Calu3 (cell line): ENCODE results near the gene OLIG1. TPM values are rescaled to one million over a fixed set of nuclear protein-coding genes. Genes with fewer than 3 reads are reported as not detected.

Experiments
- BruUV-seq: library from RNA; stranded (reverse); fragments of 400-500 nt; replicated peaks from 2 replicates; lab custom pipeline; 2021; lab: Mats Ljungman, UMichigan
- CTCF ChIA-PET: fragments of 300-600 bp; sonication (Branson Sonifier 250); formaldehyde crosslinking; loops from one replicate; lab custom pipeline; 2022; ENCODE audit warnings: antibody characterized with exemption; lab: Charles Lee
- DNase-seq: peaks from one replicate; pipeline ENCODE4 v3.0.0; 2022
- H3K27ac Mint-ChIP-seq: one replicate; pipeline ENCODE4 v1.8.0; 2022; ENCODE audit warnings: mixed read lengths; ENCODE audit not compliant: unreplicated experiment
- H3K27me3 Mint-ChIP-seq: one replicate; pipeline ENCODE4 v1.8.0; 2022; ENCODE audit warnings: mixed read lengths; ENCODE audit not compliant: unreplicated experiment
- H3K36me3 Mint-ChIP-seq: one replicate; pipeline ENCODE4 v1.8.0; 2022; ENCODE audit warnings: mild to moderate bottlenecking, moderate library complexity, mixed read lengths; ENCODE audit not compliant: insufficient read depth, unreplicated experiment
- H3K4me1 Mint-ChIP-seq: one replicate; pipeline ENCODE4 v1.8.0; 2022; ENCODE audit warnings: mild to moderate bottlenecking, low read depth, mixed read lengths; ENCODE audit not compliant: unreplicated experiment
- H3K4me3 Mint-ChIP-seq: one replicate; pipeline ENCODE4 v1.8.0; 2022; ENCODE audit warnings: mild to moderate bottlenecking, low read depth, moderate library complexity, mixed read lengths; ENCODE audit not compliant: unreplicated experiment
- H3K9me3 Mint-ChIP-seq: one replicate; pipeline ENCODE4 v1.8.0; 2022; ENCODE audit warnings: low read depth, mixed read lengths; ENCODE audit not compliant: unreplicated experiment
- CTCF ChIP-seq: fragments of 200-600 bp; IDR thresholded peaks from one replicate; pipeline ENCODE4 v1.8.0; 2022; ENCODE audit warnings: antibody characterized with exemption; ENCODE audit not compliant: unreplicated experiment
- intact Hi-C: fragments of 100-400 bp; cut with micrococcal nuclease; formaldehyde crosslinking; loops from one replicate; pipeline ENCODE4 v1.10.0; 2022; ENCODE audit not compliant: unreplicated experiment
- total RNA-seq: library from RNA; stranded (reverse); gene quantifications from 2 replicates; pipeline ENCODE4 v1.2.3, GENCODE V29; 2022

The OLIG1 gene
- total RNA-seq, 1 experiment from 2014 or later: not detected

- intact Hi-C loops: no loop called here
- Mint-ChIP-seq H3K36me3 (no peaks in the 10 kb centered on the region), H3K27ac (no peak overlapping the region), H3K4me3 (peak overlapping the region; percentile 57), H3K27me3 (peaks cover 49% of the 10 kb centered on the region), H3K9me3 (no peaks in the 10 kb centered on the region), H3K4me1 (no peaks in the 10 kb centered on the region)
- no peak for TF ChIP-seq CTCF
- DNase-seq: no peak
- CTCF ChIA-PET: no interaction called here
- BruUV-seq: no TSS peak
Observed at GRCh38 chr21:33071770-33072306, 1.9 kb downstream of the OLIG1 start.

- intact Hi-C loops: no loop called here
- Mint-ChIP-seq H3K4me1 (peaks cover 2% of the 10 kb centered on the region), H3K9me3 (no peaks in the 10 kb centered on the region), H3K27me3 (peaks cover 31% of the 10 kb centered on the region), H3K27ac (no peak overlapping the region), H3K36me3 (no peaks in the 10 kb centered on the region), H3K4me3 (no peak overlapping the region)
- no peak for TF ChIP-seq CTCF
- BruUV-seq: no TSS peak
- CTCF ChIA-PET: no interaction called here
- no peak for DNase-seq
Observed at GRCh38 chr21:33073636-33074035, 3.7 kb downstream of the OLIG1 start.

- no TSS peak for BruUV-seq
- Mint-ChIP-seq H3K36me3 (no peaks in the 10 kb centered on the region), H3K4me3 (no peak overlapping the region)
Observed at GRCh38 chr21:33075128-33075527, 5.2 kb downstream of the OLIG1 start.

GRCh38 chr21:33075596-33076195 is 5.8 kb downstream of the OLIG1 start:
- no TSS peak for BruUV-seq
- intact Hi-C loops: no loop called here
- Mint-ChIP-seq H3K4me1 (peaks cover 16% of the 10 kb centered on the region), H3K36me3 (no peaks in the 10 kb centered on the region), H3K27ac (no peak overlapping the region), H3K4me3 (no peak overlapping the region), H3K9me3 (no peaks in the 10 kb centered on the region), H3K27me3 (peaks cover 26% of the 10 kb centered on the region)
- no peak for TF ChIP-seq CTCF
- peak; percentile 24 for DNase-seq
- CTCF ChIA-PET: no interaction called here

More at GRCh38 chr21:33075128-33075527, 5.2 kb downstream of the OLIG1 start:
- H3K27ac Mint-ChIP-seq: no peak overlapping the region
- peaks cover 26% of the 10 kb centered on the region for H3K27me3 Mint-ChIP-seq
- peaks cover 12% of the 10 kb centered on the region for H3K4me1 Mint-ChIP-seq
- CTCF ChIA-PET: no interaction called here
- DNase-seq: no peak
- intact Hi-C loops: no loop called here
- TF ChIP-seq CTCF: no peak
- H3K9me3 Mint-ChIP-seq: no peaks in the 10 kb centered on the region
